HCT116 (cell line): Measurements from ENCODE around the gene CYP17A1. TPM values are rescaled to one million over a fixed set of nuclear protein-coding genes. Genes with fewer than 3 reads are reported as not detected.

ENCODE experiments used
- ATAC-seq: fragments of 200-7000 bp; cut with Tn5 transposase; 2 replicates; pipeline ENCODE4 v1.9.1; 2020; ENCODE audit warnings: mild to moderate bottlenecking, moderate library complexity
- BruUV-seq: library from RNA; stranded (reverse); fragments of 400-500 nt; replicated peaks from 2 replicates; lab custom pipeline; 2021; lab: Mats Ljungman, UMichigan
- CTCF ChIA-PET: fragments of 300-600 bp; sonication (Branson Sonifier 250); formaldehyde crosslinking; loops from one replicate; lab custom pipeline; 2021; ENCODE audit warnings: antibody characterized with exemption; lab: Charles Lee
- POLR2A ChIA-PET: fragments of 300-600, 350-600 bp; sonication (Branson Sonifier 250); formaldehyde crosslinking; loops from one replicate; lab custom pipeline; 2021; ENCODE audit warnings: antibody characterized with exemption; lab: Charles Lee
- RAD21 ChIA-PET, 2 experiments: fragments of 300-600 bp; sonication (Branson Sonifier 250); formaldehyde crosslinking; loops; one replicate each; lab custom pipeline; 2023; ENCODE audit warnings: low total read pairs in 2 of 2; ENCODE audit not compliant: uncharacterized antibody in 2 of 2, unreplicated experiment in 2 of 2, low non-redundant PET in 1 of 2; lab: Charles Lee
- DNase-seq: peaks from one replicate; pipeline ENCODE4 v3.0.0-alpha.2; 2010; ENCODE audit warnings: low read depth, low spot score
- H2AFZ ChIP-seq: fragments of 200-600 bp; shearing (Covaris generic), sonication (generic); 2 replicates; pipeline ENCODE4 v1.6.1; 2017; ENCODE audit warnings: low read depth, mixed run types, mixed read lengths, antibody characterized with exemption, low read length; ENCODE audit not compliant: poor library complexity, severe bottlenecking
- H3K27ac ChIP-seq: 2 replicates; pipeline ENCODE4 v1.5.1; 2012; ENCODE audit warnings: low read depth, low read length
- H3K27me3 ChIP-seq: fragments of 200-600 bp; sonication (generic); 2 replicates; pipeline ENCODE4 v1.6.1; 2016; ENCODE audit warnings: mixed run types, low read length, mixed read lengths; ENCODE audit not compliant: insufficient read depth
- H3K36me3 ChIP-seq, 2 experiments: fragments of 200-500 bp in 1 of 2; fragments of 200-600 bp in 1 of 2; sonication (Bioruptor generic) in 1 of 2; sonication (generic) in 1 of 2; 2 replicates each; pipeline versions ENCODE4 v1.5.1 to v1.6.1; 2014 to 2016; ENCODE audit warnings: low read length in 2 of 2, inconsistent platforms in 1 of 2, mixed read lengths in 1 of 2, mixed run types in 1 of 2; ENCODE audit not compliant: insufficient read depth in 2 of 2, control insufficient read depth in 1 of 2
- H3K4me1 ChIP-seq, 2 experiments: fragments of 200-600 bp in 1 of 2; sonication (generic) in 1 of 2; 2 replicates each; pipeline versions ENCODE4 v1.5.1 to v1.6.1; 2012 to 2017; ENCODE audit warnings: low read length in 2 of 2, inconsistent platforms in 1 of 2, mild to moderate bottlenecking in 1 of 2, mixed read lengths in 1 of 2, mixed run types in 1 of 2, moderate library complexity in 1 of 2; ENCODE audit not compliant: insufficient read depth in 2 of 2, control insufficient read depth in 1 of 2
- H3K4me2 ChIP-seq: fragments of 200-600 bp; sonication (generic); 2 replicates; pipeline ENCODE4 v1.6.1; 2017; ENCODE audit warnings: mixed run types, low read length, mixed read lengths
- H3K4me3 ChIP-seq, 2 experiments: fragments of 200-600 bp in 1 of 2; sonication (generic) in 1 of 2; replicated peaks in 1 of 2; 2 replicates each; pipeline ENCODE4 v1.5.1; 2011 to 2016; ENCODE audit warnings: low read length in 2 of 2, control low read depth in 1 of 2, low read depth in 1 of 2, mild to moderate bottlenecking in 1 of 2, mixed read lengths in 1 of 2, mixed run types in 1 of 2
- H3K79me2 ChIP-seq: fragments of 200-600 bp; sonication (generic); 2 replicates; pipeline ENCODE4 v1.6.1; 2017; ENCODE audit warnings: mild to moderate bottlenecking, mixed run types, low read length, moderate library complexity, mixed read lengths; ENCODE audit not compliant: insufficient read depth
- H3K9ac ChIP-seq: fragments of 200-600 bp; sonication (generic); 2 replicates; pipeline ENCODE4 v1.6.1; 2016; ENCODE audit warnings: low read length, mixed read lengths
- H3K9me2 ChIP-seq: fragments of 200-600 bp; sonication (generic), shearing (Covaris generic); 2 replicates; pipeline ENCODE4 v1.6.1; 2017; ENCODE audit warnings: mixed run types, mild to moderate bottlenecking, moderate library complexity; ENCODE audit not compliant: insufficient read depth
- H3K9me3 ChIP-seq, 2 experiments: fragments of 200-500 bp in 1 of 2; fragments of 200-600 bp in 1 of 2; sonication (Bioruptor generic) in 1 of 2; sonication (generic) in 1 of 2; 2 replicates each; pipeline ENCODE4 v1.6.1; 2014 to 2017; ENCODE audit warnings: low read length in 2 of 2, mixed read lengths in 2 of 2, inconsistent platforms in 1 of 2, low read depth in 1 of 2, mild to moderate bottlenecking in 1 of 2, mixed run types in 1 of 2, moderate library complexity in 1 of 2; ENCODE audit not compliant: control insufficient read depth in 1 of 2, insufficient read depth in 1 of 2
- H4K20me1 ChIP-seq: fragments of 200-600 bp; sonication (generic), shearing (Covaris generic); 2 replicates; pipeline ENCODE4 v1.6.1; 2017; ENCODE audit warnings: mixed run types, mild to moderate bottlenecking, moderate library complexity; ENCODE audit not compliant: insufficient read depth
- CEBPB ChIP-seq: IDR thresholded peaks from 2 replicates; pipeline ENCODE4 v1.6.1; 2012; ENCODE audit warnings: low read depth
- EGR1 ChIP-seq: IDR thresholded peaks from 2 replicates; pipeline ENCODE4 v1.6.1; 2012; ENCODE audit warnings: low read depth
- EZH2phosphoT487 ChIP-seq: fragments of 200-600 bp; IDR thresholded peaks from 2 replicates; pipeline ENCODE4 v1.6.1; 2018; ENCODE audit warnings: antibody characterized with exemption, borderline replicate concordance
- FOSL1 ChIP-seq: IDR thresholded peaks from 2 replicates; pipeline ENCODE4 v1.6.1; 2012; ENCODE audit warnings: low read depth
- JUND ChIP-seq: IDR thresholded peaks from 2 replicates; pipeline ENCODE4 v1.6.1; 2012
- POLR2A ChIP-seq: IDR thresholded peaks from 2 replicates; pipeline ENCODE4 v1.7.0; 2011; ENCODE audit warnings: borderline replicate concordance; ENCODE audit not compliant: insufficient read depth, insufficient read length; ENCODE audit errors: extremely low read depth
- POLR2AphosphoS5 ChIP-seq: IDR thresholded peaks from 2 replicates; pipeline ENCODE4 v1.6.1; 2011; ENCODE audit warnings: mild to moderate bottlenecking, low read depth, low read length, moderate library complexity
- RAD21 ChIP-seq: IDR thresholded peaks from 2 replicates; pipeline ENCODE4 v1.6.1; 2012; ENCODE audit warnings: low read depth, mild to moderate bottlenecking
- SP1 ChIP-seq: IDR thresholded peaks from 2 replicates; pipeline ENCODE4 v1.6.1; 2012; ENCODE audit warnings: low read depth
- TCF7L2 ChIP-seq: IDR thresholded peaks from 2 replicates; pipeline ENCODE4 v1.7.0; 2011; ENCODE audit warnings: borderline replicate concordance, inconsistent platforms; ENCODE audit not compliant: insufficient read depth, insufficient read length; ENCODE audit errors: extremely low read depth
- ZNF274 ChIP-seq: fragments of 200-500 bp; sonication (Bioruptor generic); IDR thresholded peaks from 2 replicates; pipeline ENCODE4 v1.6.1; 2014; ENCODE audit warnings: mild to moderate bottlenecking, low read depth, low read length, inconsistent platforms
- intact Hi-C: fragments of 100-400 bp; cut with micrococcal nuclease; formaldehyde crosslinking; loops from 2 replicates; pipeline ENCODE4 v1.10.0; 2022
- total RNA-seq: library from RNA; stranded (reverse); gene quantifications from one replicate; pipeline ENCODE4 v1.2.1, GENCODE V29; 2021; ENCODE audit not compliant: unreplicated experiment
- TF ChIP-seq, protein P1 (sequence below), 3 experiments: fragments of 200-600 bp in 1 of 3; sonication (generic) in 1 of 3; IDR thresholded peaks in 2 of 3; conservative IDR thresholded peaks in 1 of 3; 2 replicates each; pipeline ENCODE4 v1.5.1; 2012 to 2017; ENCODE audit warnings: low read depth in 2 of 3, low read length in 2 of 3, antibody characterized with exemption in 1 of 3, borderline replicate concordance in 1 of 3, control low read depth in 1 of 3, mild to moderate bottlenecking in 1 of 3, mixed read lengths in 1 of 3, mixed run types in 1 of 3, moderate library complexity in 1 of 3; ENCODE audit not compliant: insufficient read depth in 1 of 3

The CYP17A1 gene
- total RNA-seq, 1 experiment from 2014 or later, result 4.0 TPM

DNA sequence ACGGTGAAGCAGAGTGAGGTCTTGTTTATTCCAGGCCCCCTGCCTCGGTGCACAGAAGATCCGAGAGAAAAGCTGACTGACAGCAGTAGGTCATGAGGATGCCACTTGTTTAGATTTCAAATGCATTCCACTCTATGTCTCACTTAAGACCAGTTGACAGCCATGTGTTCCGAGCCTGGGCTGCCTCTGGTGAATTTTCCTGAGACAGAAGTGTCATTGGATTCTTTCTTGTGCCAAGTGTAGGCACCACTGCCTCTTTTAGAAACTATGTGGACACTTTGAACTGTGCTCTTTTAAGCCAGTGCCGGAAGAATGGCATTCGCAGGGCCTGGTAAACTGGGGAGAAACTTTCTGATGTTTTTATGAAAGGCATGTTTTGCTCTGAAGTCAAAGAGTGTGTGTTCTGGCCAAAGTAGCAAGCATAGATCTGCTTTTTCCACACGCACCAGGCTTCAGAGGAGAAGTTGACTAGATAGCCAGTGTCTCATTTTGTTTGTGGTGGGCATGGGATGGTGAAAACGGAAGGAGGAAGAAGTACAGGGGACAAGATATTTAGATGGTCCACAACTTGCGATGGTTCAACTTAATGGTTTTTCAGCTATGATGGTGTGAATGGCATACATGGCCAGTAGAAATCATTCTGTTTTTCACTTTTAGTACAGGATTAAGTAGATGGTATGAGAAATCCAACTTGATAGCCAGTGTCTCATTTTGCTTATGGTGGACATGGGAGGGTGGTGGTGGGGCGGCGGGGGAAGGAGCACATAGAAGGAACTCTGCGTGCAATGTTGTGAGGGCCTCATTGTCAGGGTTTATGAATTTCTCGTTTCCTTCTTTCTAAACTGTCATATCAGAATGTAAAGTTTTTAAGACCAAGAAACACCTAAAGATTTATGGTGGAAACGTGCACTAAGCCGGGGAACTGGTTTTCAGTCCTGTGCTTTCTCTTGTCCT, 41.5 kb downstream of the CYP17A1 start:
- ChIA-PET CTCF (no interaction called here), POLR2A (no interaction called here), RAD21 (no interaction called here)
- Histone ChIP-seq H3K27ac (no peak overlapping the region), H3K9ac (no peak overlapping the region), H3K4me2 (no peak overlapping the region), H3K36me3 (peaks cover 0 to 3% of the 10 kb centered on the region in 2 experiments; a peak in 2 of 4 replicates), H4K20me1 (no peaks in the 10 kb centered on the region), H3K9me2 (no peaks in the 10 kb centered on the region), H2AFZ (no peak overlapping the region), H3K4me1 (no peaks in the 10 kb centered on the region), H3K9me3 (no peaks in the 10 kb centered on the region), H3K27me3 (no peaks in the 10 kb centered on the region), H3K79me2 (no peaks in the 10 kb centered on the region), H3K4me3 (no peak overlapping the region)
- no peak for DNase-seq
- no TSS peak for BruUV-seq
- no peak for TF ChIP-seq RAD21
- no peak for TF ChIP-seq ZNF274
- TF ChIP-seq EGR1, result no peak
- TF ChIP-seq FOSL1, result no peak
- TF ChIP-seq JUND, result no peak
- no peak for TF ChIP-seq TCF7L2
- no peak for TF ChIP-seq CEBPB
- no peak for TF ChIP-seq EZH2phosphoT487
- TF ChIP-seq POLR2A, result no peak
- TF ChIP-seq, protein P1, sequence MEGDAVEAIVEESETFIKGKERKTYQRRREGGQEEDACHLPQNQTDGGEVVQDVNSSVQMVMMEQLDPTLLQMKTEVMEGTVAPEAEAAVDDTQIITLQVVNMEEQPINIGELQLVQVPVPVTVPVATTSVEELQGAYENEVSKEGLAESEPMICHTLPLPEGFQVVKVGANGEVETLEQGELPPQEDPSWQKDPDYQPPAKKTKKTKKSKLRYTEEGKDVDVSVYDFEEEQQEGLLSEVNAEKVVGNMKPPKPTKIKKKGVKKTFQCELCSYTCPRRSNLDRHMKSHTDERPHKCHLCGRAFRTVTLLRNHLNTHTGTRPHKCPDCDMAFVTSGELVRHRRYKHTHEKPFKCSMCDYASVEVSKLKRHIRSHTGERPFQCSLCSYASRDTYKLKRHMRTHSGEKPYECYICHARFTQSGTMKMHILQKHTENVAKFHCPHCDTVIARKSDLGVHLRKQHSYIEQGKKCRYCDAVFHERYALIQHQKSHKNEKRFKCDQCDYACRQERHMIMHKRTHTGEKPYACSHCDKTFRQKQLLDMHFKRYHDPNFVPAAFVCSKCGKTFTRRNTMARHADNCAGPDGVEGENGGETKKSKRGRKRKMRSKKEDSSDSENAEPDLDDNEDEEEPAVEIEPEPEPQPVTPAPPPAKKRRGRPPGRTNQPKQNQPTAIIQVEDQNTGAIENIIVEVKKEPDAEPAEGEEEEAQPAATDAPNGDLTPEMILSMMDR (IDR thresholded peaks at IDR 0.05 in 2 of 3, conservative IDR thresholded peaks at IDR 0.05 in 1 of 3; ENCODE audit: borderline replicate concordance in 1 of 3, insufficient read depth in 1 of 3, low read depth in 2 of 3, low read length in 2 of 3), result no peak
- TF ChIP-seq SP1, result no peak
- no peak for TF ChIP-seq POLR2AphosphoS5
- intact Hi-C loops, result no loop called here
- ATAC-seq, result no peak
